Prostate gland (tissue), 2 donors: ENCODE results near the gene CD37. TPM values are rescaled to one million over a fixed set of nuclear protein-coding genes. Genes with fewer than 3 reads are reported as not detected.

Experiments
- DNase-seq: peaks from one replicate; pipeline ENCODE4 v3.0.0-alpha.2; 2019; ENCODE audit warnings: low spot score
- H3K27ac ChIP-seq, 2 donors: fragments of 200-600 bp; sonication (generic); 2 replicates each; pipeline ENCODE4 v1.5.1; 2017 to 2019
- H3K27me3 ChIP-seq: fragments of 200-600 bp; sonication (generic); replicated peaks from 2 replicates; pipeline ENCODE4 v1.5.1; 2019; ENCODE audit not compliant: insufficient read depth
- H3K36me3 ChIP-seq, 2 donors: fragments of 200-600 bp; sonication (generic); 1 replicate in 1 of 2; 2 replicates in 1 of 2; pipeline versions ENCODE4 v1.5.1 to v1.8.1; 2017 to 2019
- H3K4me1 ChIP-seq: fragments of 200-600 bp; sonication (generic); replicated peaks from 2 replicates; pipeline ENCODE4 v1.5.1; 2019
- H3K4me3 ChIP-seq, 2 donors: fragments of 200-600 bp; sonication (generic); 2 replicates each; pipeline ENCODE4 v1.5.1; 2017 to 2019
- H3K9me3 ChIP-seq: fragments of 200-600 bp; sonication (generic); 2 replicates; pipeline ENCODE4 v1.5.1; 2017
- POLR2A ChIP-seq: fragments of 450-650 bp; IDR thresholded peaks from one replicate; pipeline ENCODE4 v1.6.1; 2016; ENCODE audit warnings: antibody characterized with exemption, mild to moderate bottlenecking
- POLR2AphosphoS5 ChIP-seq: sonication (generic); formaldehyde crosslinking; IDR thresholded peaks from one replicate; pipeline ENCODE4 v1.6.1; 2017; ENCODE audit warnings: antibody characterized with exemption
- WGBS: methylation state at CpG from one replicate; pipeline ENCODE4 v1.1.5; 2018; 5-methylcytosine and 5-hydroxymethylcytosine counted together
- intact Hi-C: fragments of 100-400 bp; cut with DNase I; formaldehyde crosslinking; loops from one replicate; pipeline ENCODE4 v1.14.2; 2022
- total RNA-seq, 2 donors: library from RNA; depleted of rRNA; stranded (reverse); fragments of >200 nt; gene quantifications; one replicate each; pipeline ENCODE4 v1.1.0, GENCODE V29; 2016
- TF ChIP-seq, protein P1 (sequence below), 4 experiments: fragments of 200-600 bp in 2 of 4; fragments of 450-650 bp in 2 of 4; sonication (generic) in 2 of 4; IDR thresholded peaks; 1 replicate in 3 of 4; 2 replicates in 1 of 4; pipeline ENCODE4 v1.5.1; 2016 to 2019; ENCODE audit warnings: antibody characterized with exemption in 4 of 4, mild to moderate bottlenecking in 2 of 4, moderate library complexity in 2 of 4

CD37 gene
- total RNA-seq, 2 donors from 2014 or later, result 9.5 to 21.4 TPM

DNA sequence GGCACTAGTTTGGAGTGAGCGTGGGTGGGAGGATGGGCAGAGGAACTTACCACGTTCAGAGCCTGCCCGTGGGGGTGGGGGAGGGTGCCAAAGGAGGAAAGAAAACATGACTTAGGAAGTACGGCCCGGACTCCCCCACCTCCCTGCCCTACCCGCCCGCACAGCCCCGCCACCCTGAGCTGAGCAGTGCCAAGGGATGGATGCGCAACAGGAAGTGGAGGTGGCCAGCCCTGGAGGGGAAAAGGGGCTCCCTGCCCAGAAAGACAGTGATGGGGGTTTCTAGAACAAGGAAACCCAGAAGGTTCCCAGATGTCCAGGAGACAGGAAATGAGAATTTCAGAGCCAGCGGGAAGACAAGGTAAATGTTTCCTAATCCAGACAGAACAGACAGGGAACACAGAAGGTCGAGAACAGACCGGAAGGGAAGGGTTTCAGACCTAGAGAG is 20.7 kb downstream of the CD37 start:
- H3K36me3 ChIP-seq, result peaks cover 0 to 11% of the 10 kb centered on the region in 2 donors
- 56% methylated on average over 12 of the region's 12 CpGs for WGBS
- no peaks in the 10 kb centered on the region for H3K9me3 ChIP-seq
- H3K27ac ChIP-seq, result no peak overlapping the region
- no peak for DNase-seq
- TF ChIP-seq, protein P1, sequence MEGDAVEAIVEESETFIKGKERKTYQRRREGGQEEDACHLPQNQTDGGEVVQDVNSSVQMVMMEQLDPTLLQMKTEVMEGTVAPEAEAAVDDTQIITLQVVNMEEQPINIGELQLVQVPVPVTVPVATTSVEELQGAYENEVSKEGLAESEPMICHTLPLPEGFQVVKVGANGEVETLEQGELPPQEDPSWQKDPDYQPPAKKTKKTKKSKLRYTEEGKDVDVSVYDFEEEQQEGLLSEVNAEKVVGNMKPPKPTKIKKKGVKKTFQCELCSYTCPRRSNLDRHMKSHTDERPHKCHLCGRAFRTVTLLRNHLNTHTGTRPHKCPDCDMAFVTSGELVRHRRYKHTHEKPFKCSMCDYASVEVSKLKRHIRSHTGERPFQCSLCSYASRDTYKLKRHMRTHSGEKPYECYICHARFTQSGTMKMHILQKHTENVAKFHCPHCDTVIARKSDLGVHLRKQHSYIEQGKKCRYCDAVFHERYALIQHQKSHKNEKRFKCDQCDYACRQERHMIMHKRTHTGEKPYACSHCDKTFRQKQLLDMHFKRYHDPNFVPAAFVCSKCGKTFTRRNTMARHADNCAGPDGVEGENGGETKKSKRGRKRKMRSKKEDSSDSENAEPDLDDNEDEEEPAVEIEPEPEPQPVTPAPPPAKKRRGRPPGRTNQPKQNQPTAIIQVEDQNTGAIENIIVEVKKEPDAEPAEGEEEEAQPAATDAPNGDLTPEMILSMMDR (IDR thresholded peaks at IDR 0.05), result no peak
- no peak for TF ChIP-seq POLR2A
- TF ChIP-seq POLR2AphosphoS5, result no peak
- H3K4me3 ChIP-seq, result no peak overlapping the region
- H3K4me1 ChIP-seq, result no peaks in the 10 kb centered on the region
- no peaks in the 10 kb centered on the region for H3K27me3 ChIP-seq
- intact Hi-C loops, result no loop called here

DNA sequence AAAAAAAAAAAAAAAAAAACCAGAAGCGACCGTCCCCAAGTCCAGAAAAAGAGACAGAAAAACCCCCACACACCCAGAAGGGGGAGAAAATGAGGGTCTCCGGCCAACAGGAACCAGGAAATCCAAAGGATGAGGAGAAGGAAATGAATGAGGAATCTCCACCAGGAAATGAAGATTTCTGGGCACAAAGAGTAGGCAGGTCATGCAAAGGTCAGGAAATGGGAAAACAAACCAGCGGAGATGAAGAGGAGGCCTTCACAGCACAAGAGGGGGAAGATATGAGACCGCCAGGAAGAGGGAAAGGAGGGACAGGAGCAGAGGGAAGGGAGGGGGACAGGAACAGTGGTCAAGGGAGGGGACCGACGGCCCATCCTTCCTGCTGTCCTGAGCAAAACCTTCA is 21.2 kb downstream of the CD37 start:
- H3K27ac ChIP-seq, result no peak overlapping the region
- no peaks in the 10 kb centered on the region for H3K27me3 ChIP-seq
- 70% methylated on average over 7 of the region's 7 CpGs for WGBS

DNA sequence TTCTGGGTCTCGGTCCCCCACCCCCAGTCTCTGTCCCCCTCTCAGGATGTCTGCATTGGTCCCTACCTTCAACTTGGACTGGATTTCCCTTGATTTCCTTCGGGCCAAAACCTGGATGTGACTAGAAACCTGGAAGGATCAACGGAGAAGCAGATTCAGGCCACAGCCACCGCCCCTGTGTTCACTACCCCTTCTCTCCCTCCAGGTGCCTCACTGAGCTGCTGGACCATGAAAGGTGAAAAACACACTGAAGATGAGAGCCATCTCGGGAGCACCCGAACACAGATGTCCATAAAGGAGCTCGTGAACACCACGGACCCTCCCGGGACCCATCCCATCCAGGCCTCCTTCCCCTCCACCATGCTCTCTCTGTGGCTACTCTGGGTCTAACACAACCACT is 22.0 kb downstream of the CD37 start:
- H3K36me3 ChIP-seq, result peaks cover 0 to 11% of the 10 kb centered on the region in 2 donors
- no peak overlapping the region for H3K27ac ChIP-seq
- DNase-seq, result no peak
- H3K9me3 ChIP-seq, result no peaks in the 10 kb centered on the region
- H3K27me3 ChIP-seq, result no peaks in the 10 kb centered on the region
- 79% methylated on average over 9 of the region's 9 CpGs for WGBS
- H3K4me1 ChIP-seq, result no peaks in the 10 kb centered on the region
- intact Hi-C loops, result no loop called here
- H3K4me3 ChIP-seq, result no peak overlapping the region
- TF ChIP-seq POLR2AphosphoS5, result no peak
- TF ChIP-seq, protein P1 (IDR thresholded peaks at IDR 0.05), result no peak
- no peak for TF ChIP-seq POLR2A

More for the DNA sequence above, 21.2 kb downstream of the CD37 start:
- TF ChIP-seq POLR2AphosphoS5 (no peak), POLR2A (no peak)
- TF ChIP-seq, protein P1 (IDR thresholded peaks at IDR 0.05), result no peak
- intact Hi-C loops, result no loop called here
- H3K4me3 ChIP-seq, result no peak overlapping the region
- H3K4me1 ChIP-seq, result no peaks in the 10 kb centered on the region
- no peaks in the 10 kb centered on the region for H3K9me3 ChIP-seq
- no peak for DNase-seq
- peaks cover 0 to 11% of the 10 kb centered on the region in 2 donors for H3K36me3 ChIP-seq

DNA sequence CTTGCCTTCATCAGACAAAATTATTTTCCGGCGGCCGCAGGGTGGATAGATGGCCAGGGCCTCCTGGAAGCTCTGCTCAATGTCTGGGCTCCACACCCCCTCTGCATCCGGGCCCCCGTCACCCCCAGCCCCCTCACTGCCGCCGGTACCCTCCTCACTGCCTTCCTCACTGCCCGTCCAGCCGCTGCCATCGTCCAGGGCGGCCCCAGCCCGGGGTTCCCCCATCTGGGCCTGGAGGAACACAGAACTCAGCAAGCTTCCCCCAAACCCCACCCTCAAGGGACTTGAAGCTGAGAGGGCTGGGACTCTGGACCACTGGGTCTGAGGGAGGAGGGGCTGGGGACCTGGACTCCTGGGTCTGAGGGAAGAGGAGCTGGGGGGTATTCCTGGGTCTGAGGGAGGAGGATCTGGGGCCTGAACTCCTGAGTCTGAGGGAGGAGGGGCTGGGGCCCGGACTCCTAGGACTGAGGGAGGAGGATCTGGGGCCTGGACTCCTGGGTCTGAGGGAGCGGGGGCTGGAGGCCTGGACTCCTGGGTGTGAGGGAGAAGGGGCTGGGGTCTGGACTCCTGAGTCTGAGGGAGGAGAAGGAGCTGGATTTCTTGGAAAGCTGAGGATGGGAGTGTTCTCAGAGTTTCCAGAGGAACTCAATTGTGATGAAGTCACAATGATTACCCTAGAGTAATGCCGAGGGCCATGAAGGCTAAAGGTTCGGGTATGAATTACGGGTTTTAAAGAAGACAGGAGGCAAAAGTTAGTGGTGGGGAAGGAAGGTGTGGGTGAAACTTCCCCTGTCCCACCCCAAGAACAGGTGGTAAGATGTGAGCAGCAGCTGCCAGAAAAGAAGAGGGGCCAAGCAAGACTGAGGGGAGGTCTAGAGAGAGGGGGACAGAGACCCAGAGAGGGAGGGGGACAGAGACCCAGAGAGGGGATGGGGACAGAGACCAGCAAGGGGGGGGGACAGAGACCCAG is 24.9 kb downstream of the CD37 start:
- H3K27me3 ChIP-seq, result no peaks in the 10 kb centered on the region
- H3K4me3 ChIP-seq, result no peak overlapping the region
- TF ChIP-seq POLR2A (no peak), POLR2AphosphoS5 (no peak)
- TF ChIP-seq, protein P1 (IDR thresholded peaks at IDR 0.05), result no peak
- no peaks in the 10 kb centered on the region for H3K9me3 ChIP-seq
- DNase-seq, result no peak
- no peaks in the 10 kb centered on the region for H3K4me1 ChIP-seq
- peak overlapping the region in 1 of 2 donors; percentile 88 for H3K27ac ChIP-seq
- intact Hi-C loops, result no loop called here
- H3K36me3 ChIP-seq, result peaks cover 0 to 4% of the 10 kb centered on the region in 2 donors
- 78% methylated on average over 17 of the region's 17 CpGs for WGBS
